Measurements from ENCODE around the gene FAM120A.

- TF ChIP-seq POLR2AphosphoS5 (IDR thresholded peaks at IDR 0.05; ENCODE audit: low read depth, low read length) (no peak), CTCF (IDR thresholded peaks at IDR 0.05) (no peak)
These were observed 98.1 kb downstream of the FAM120A start for GRCh38 chr9:93549611-93550010.
